K562 (cell line): Measurements from ENCODE around the gene OMP. TPM values are rescaled to one million over a fixed set of nuclear protein-coding genes. Genes with fewer than 3 reads are reported as not detected.

ENCODE experiments used
- ATAC-seq: fragments of 200-7000 bp; cut with Tn5 transposase; 3 replicates; pipeline ENCODE4 v1.9.1; 2020; ENCODE audit warnings: moderate library complexity
- BruUV-seq: library from RNA; stranded (reverse); fragments of 400-500 nt; replicated peaks from 2 replicates; lab custom pipeline; 2021; lab: Mats Ljungman, UMichigan
- CTCF ChIA-PET: fragments of 300-600 bp; formaldehyde crosslinking; extraction: SDS; loops from one replicate; lab custom pipeline; 2021; ENCODE audit warnings: low intra/inter-chr PET ratio; lab: Yijun Ruan, JAX
- POLR2A ChIA-PET: fragments of 300-600, 350-650 bp; sonication (Branson Sonifier 250); formaldehyde crosslinking; extraction: SDS; loops from one replicate; lab custom pipeline; 2021; ENCODE audit warnings: antibody characterized with exemption, inconsistent platforms; lab: Yijun Ruan, JAX
- DNase-seq, 4 experiments: peaks; one replicate each; pipeline versions ENCODE4 v3.0.0 to v3.0.0-alpha.2; 2011 to 2018; ENCODE audit warnings: low spot score in 3 of 4, mixed read lengths in 3 of 4; ENCODE audit errors: extremely low read depth in 1 of 4
- FAIRE-seq: peaks from 2 replicates; lab custom pipeline; 2011; peaks lifted over from hg19 to GRCh38; lab: Jason Lieb, UNC
- H2AFZ ChIP-seq: 2 replicates; pipeline ENCODE4 v1.6.0; 2011; ENCODE audit warnings: low read depth, low read length, control low read depth, inconsistent platforms
- H3K27ac ChIP-seq: fragments of 200-600 bp; 3 replicates; pipeline ENCODE4 v1.8.0; 2011; ENCODE audit warnings: low read depth, mild to moderate bottlenecking, control low read depth, inconsistent platforms, low read length, moderate library complexity, mixed read lengths; ENCODE audit errors: extremely low read depth
- H3K27me3 ChIP-seq, 2 experiments: fragments of 300-600 bp in 1 of 2; 2 replicates in 1 of 2; 3 replicates in 1 of 2; pipeline versions ENCODE4 v1.6.0 to v1.8.0; 2011; ENCODE audit warnings: inconsistent platforms in 2 of 2, low read length in 2 of 2, mild to moderate bottlenecking in 1 of 2, mixed read lengths in 1 of 2, moderate library complexity in 1 of 2; ENCODE audit not compliant: control insufficient read depth in 2 of 2, insufficient read depth in 2 of 2
- H3K36me3 ChIP-seq: fragments of 300-600 bp; 3 replicates; pipeline ENCODE4 v1.8.0; 2011; ENCODE audit warnings: mild to moderate bottlenecking, low read length, inconsistent platforms; ENCODE audit not compliant: control insufficient read depth, insufficient read depth
- H3K4me1 ChIP-seq, 2 experiments: fragments of 200-600 bp in 1 of 2; replicated peaks in 1 of 2; 2 replicates in 1 of 2; 3 replicates in 1 of 2; pipeline versions ENCODE4 v1.5.1 to v1.8.0; 2011; ENCODE audit warnings: inconsistent platforms in 2 of 2, low read length in 2 of 2, mild to moderate bottlenecking in 1 of 2, mixed read lengths in 1 of 2, moderate library complexity in 1 of 2; ENCODE audit not compliant: control insufficient read depth in 2 of 2, insufficient read depth in 2 of 2
- H3K4me2 ChIP-seq: 2 replicates; pipeline ENCODE4 v1.6.1; 2011; ENCODE audit warnings: low read length, control low read depth, inconsistent platforms, mixed read lengths; ENCODE audit not compliant: insufficient read depth
- H3K4me3 ChIP-seq: fragments of 200-600 bp; sonication (generic), shearing (Covaris generic); 2 replicates; pipeline ENCODE4 v1.5.1; 2016; ENCODE audit warnings: control low read depth, inconsistent platforms
- H3K79me2 ChIP-seq: fragments of 200-600 bp; 3 replicates; pipeline ENCODE4 v1.8.0; 2011; ENCODE audit warnings: low read length, inconsistent platforms; ENCODE audit not compliant: control insufficient read depth, insufficient read depth
- H3K9ac ChIP-seq, 2 experiments: 2 replicates each; pipeline versions ENCODE4 v1.6.0 to v1.6.1; 2011; ENCODE audit warnings: low read depth in 2 of 2, low read length in 2 of 2, control low read depth in 1 of 2, inconsistent platforms in 1 of 2, mild to moderate bottlenecking in 1 of 2, mixed read lengths in 1 of 2; ENCODE audit not compliant: insufficient read depth in 1 of 2
- H3K9me1 ChIP-seq: one replicate; pipeline ENCODE4 v1.6.0; 2011; ENCODE audit warnings: inconsistent platforms, mild to moderate bottlenecking, low read length, moderate library complexity; ENCODE audit not compliant: control insufficient read depth, insufficient read depth
- H3K9me3 ChIP-seq: replicated peaks from 2 replicates; pipeline ENCODE4 v1.5.1; 2011; ENCODE audit warnings: low read depth, low read length, inconsistent platforms; ENCODE audit not compliant: control insufficient read depth, insufficient read depth
- H4K20me1 ChIP-seq: replicated peaks from 2 replicates; pipeline ENCODE4 v1.6.1; 2011; ENCODE audit warnings: low read length, inconsistent platforms, mixed read lengths; ENCODE audit not compliant: control insufficient read depth, insufficient read depth
- E2F6 ChIP-seq, 2 experiments: IDR thresholded peaks; 2 replicates each; pipeline ENCODE4 v1.6.1; 2011; ENCODE audit warnings: borderline replicate concordance in 1 of 2, control low read depth in 1 of 2, low read depth in 1 of 2, low read length in 1 of 2, mild to moderate bottlenecking in 1 of 2, mixed read lengths in 1 of 2, moderate library complexity in 1 of 2; ENCODE audit not compliant: insufficient read depth in 1 of 2, insufficient read length in 1 of 2, poor library complexity in 1 of 2, severe bottlenecking in 1 of 2; ENCODE audit errors: extremely low read depth in 1 of 2
- FOXK1 ChIP-seq: sonication (generic); formaldehyde crosslinking; IDR thresholded peaks from 2 replicates; pipeline ENCODE4 v1.8.0; 2022; ENCODE audit warnings: missing genetic modification reagents, mild to moderate bottlenecking, borderline replicate concordance
- HNRNPUL1 ChIP-seq: fragments of 200-400 bp; formaldehyde crosslinking; IDR thresholded peaks from 2 replicates; pipeline ENCODE4 v1.6.1; 2017; ENCODE audit warnings: low read length
- MAZ ChIP-seq, 2 experiments: fragments of 450-650 bp in 1 of 2; sonication (generic) in 1 of 2; formaldehyde crosslinking; IDR thresholded peaks in 1 of 2; conservative IDR thresholded peaks in 1 of 2; 2 replicates each; pipeline versions ENCODE4 v1.4.0 to v1.5.0; 2020; ENCODE audit warnings: mild to moderate bottlenecking in 1 of 2, missing genetic modification reagents in 1 of 2
- MTA1 ChIP-seq: fragments of 450-650 bp; IDR thresholded peaks from 2 replicates; pipeline ENCODE4 v1.6.1; 2017; ENCODE audit warnings: borderline replicate concordance
- NFE2L1 ChIP-seq: fragments of 450-650 bp; IDR thresholded peaks from 2 replicates; pipeline ENCODE4 v1.6.1; 2016; ENCODE audit warnings: missing genetic modification characterization, low read depth, mild to moderate bottlenecking, missing compliant biosample characterization, moderate library complexity, borderline replicate concordance
- RBM15 ChIP-seq: fragments of 200-400 bp; formaldehyde crosslinking; IDR thresholded peaks from 2 replicates; pipeline ENCODE4 v1.6.1; 2018; ENCODE audit warnings: mild to moderate bottlenecking, low read length, moderate library complexity; ENCODE audit not compliant: insufficient read depth
- TEAD2 ChIP-seq: fragments of 450-650 bp; IDR thresholded peaks from 2 replicates; pipeline ENCODE4 v1.6.1; 2016; ENCODE audit warnings: missing genetic modification characterization, control low read depth, missing compliant biosample characterization
- TFE3 ChIP-seq: fragments of 450-650 bp; formaldehyde crosslinking; IDR thresholded peaks from 2 replicates; pipeline ENCODE4 v1.4.0; 2020; ENCODE audit warnings: mild to moderate bottlenecking, mixed read lengths
- ZFP36 ChIP-seq: fragments of 150-350 bp; IDR thresholded peaks from 2 replicates; pipeline ENCODE4 v1.6.1; 2018; ENCODE audit warnings: low read length, low read depth; ENCODE audit not compliant: partially characterized antibody
- ZKSCAN8 ChIP-seq: fragments of 200-800 bp; sonication (Bioruptor generic); IDR thresholded peaks from 2 replicates; pipeline ENCODE4 v1.6.1; 2016; ENCODE audit warnings: missing genetic modification characterization, missing compliant biosample characterization
- ZNF316 ChIP-seq: fragments of 450-650 bp; IDR thresholded peaks from 2 replicates; pipeline ENCODE4 v1.6.1; 2016
- ZNF639 ChIP-seq, 2 experiments: fragments of 200-800 bp in 1 of 2; sonication (Bioruptor generic) in 1 of 2; sonication (generic) in 1 of 2; formaldehyde crosslinking in 1 of 2; IDR thresholded peaks in 1 of 2; conservative IDR thresholded peaks in 1 of 2; 2 replicates each; pipeline versions ENCODE4 v1.5.0 to v1.6.1; 2016 to 2020; ENCODE audit warnings: missing compliant biosample characterization in 1 of 2, missing genetic modification characterization in 1 of 2, missing genetic modification reagents in 1 of 2
- ZZZ3 ChIP-seq: fragments of 450-650 bp; IDR thresholded peaks from 2 replicates; pipeline ENCODE4 v1.6.1; 2016; ENCODE audit warnings: antibody characterized with exemption, mild to moderate bottlenecking, moderate library complexity
- WGBS: fragments of 100-300 bp; shearing (Covaris generic); methylation state at CpG from one replicate; pipeline ENCODE4 v1.1.6; 2016; ENCODE audit warnings: low coverage, mixed read lengths; ENCODE audit not compliant: insufficient coverage; ENCODE audit errors: missing lambda C conversion rate; 5-methylcytosine and 5-hydroxymethylcytosine counted together
- in situ Hi-C: fragments of 300-500 bp; cut with MboI; formaldehyde crosslinking; loops from 4 replicates; pipeline ENCODE4 v1.15.0; 2018; ENCODE audit warnings: inconsistent platforms, mixed read lengths
- intact Hi-C: fragments of 100-400 bp; cut with micrococcal nuclease; formaldehyde crosslinking; loops from 2 replicates; pipeline ENCODE4 v1.14.2; 2022
- polyA plus RNA-seq, 8 experiments: library from polyadenylated mRNA; depleted of rRNA in 4 of 8; stranded (reverse) in 5 of 8; unstranded in 3 of 8; fragments of >200 nt; fragmentation: Nextera tagmentation in 2 of 8; fragmentation: Illumina TruSeq in 1 of 8; extraction: Ambion mirVana in 2 of 8; extraction: Trizol in 1 of 8; gene quantifications; 2 replicates each; pipeline versions ENCODE4 v1.2.1 to v1.2.3, GENCODE V29; 2011 to 2014; ENCODE audit warnings: inconsistent platforms in 1 of 8, missing spikeins in 1 of 8
- total RNA-seq, 7 experiments: library from RNA; depleted of rRNA in 6 of 7; stranded (reverse); fragments of >200 nt in 6 of 7; fragmentation: Illumina TruSeq in 2 of 7; extraction: Trizol in 2 of 7; gene quantifications; 2 replicates each; pipeline versions ENCODE4 v1.2.1 to v1.2.3, GENCODE V29; 2011 to 2021; ENCODE audit warnings: low replicate concordance in 1 of 7
- TF ChIP-seq, protein P1 (sequence below): fragments of 450-650 bp; formaldehyde crosslinking; IDR thresholded peaks from 2 replicates; pipeline ENCODE4 v1.4.0; 2020; ENCODE audit warnings: mild to moderate bottlenecking

OMP gene
- total and polyA plus RNA-seq, 9 of the 15 experiments (the other 6 are each of a cell fraction or from before 2014, with no cell fraction given), result not detected

DNA sequence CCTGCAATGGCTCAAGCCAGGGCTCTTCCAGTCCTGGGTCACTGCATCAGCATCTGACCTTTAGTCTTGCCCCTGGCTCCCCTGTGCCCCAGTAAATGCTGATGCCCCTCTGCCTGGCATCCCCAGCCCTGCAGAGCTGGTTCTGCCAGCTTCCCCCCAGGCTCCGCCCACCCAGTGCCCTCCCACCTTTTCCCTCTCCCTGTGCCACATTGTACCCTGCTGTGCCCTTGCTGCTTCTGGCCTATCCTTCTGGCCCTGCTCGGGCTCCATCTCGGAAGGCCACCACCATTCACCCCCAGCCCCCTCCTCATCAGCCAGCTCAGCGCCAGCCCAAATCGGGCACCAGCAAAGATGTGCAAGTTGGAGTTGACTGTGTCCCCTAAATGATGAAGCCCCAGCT is 28.4 kb upstream of the OMP start:
- ATAC-seq (no peak), DNase-seq (no peak), FAIRE-seq (no peak)
- TF ChIP-seq ZZZ3 (no peak), NFE2L1 (tag) (no peak), ZKSCAN8 (no peak), MTA1 (no peak), HNRNPUL1 (no peak), ZNF639 (CRISPR knock-in tag; conservative IDR thresholded peaks at IDR 0.05 in 1 of 2, IDR thresholded peaks at IDR 0.05 in 1 of 2) (no peak), RBM15 (no peak), TFE3 (CRISPR knock-in tag) (no peak), ZNF316 (no peak), E2F6 (IDR thresholded peaks at IDR 0.05; ENCODE audit: borderline replicate concordance in 1 of 2, extremely low read depth in 1 of 2, insufficient read depth in 1 of 2, insufficient read length in 1 of 2, low read depth in 1 of 2, low read length in 1 of 2, poor library complexity in 1 of 2, severe bottlenecking in 1 of 2) (no peak), MAZ (CRISPR knock-in tag; conservative IDR thresholded peaks at IDR 0.05 in 1 of 2, IDR thresholded peaks at IDR 0.05 in 1 of 2) (no peak), TEAD2 (tag) (no peak), ZFP36 (no peak), FOXK1 (CRISPR knock-in tag) (no peak)
- TF ChIP-seq, protein P1, sequence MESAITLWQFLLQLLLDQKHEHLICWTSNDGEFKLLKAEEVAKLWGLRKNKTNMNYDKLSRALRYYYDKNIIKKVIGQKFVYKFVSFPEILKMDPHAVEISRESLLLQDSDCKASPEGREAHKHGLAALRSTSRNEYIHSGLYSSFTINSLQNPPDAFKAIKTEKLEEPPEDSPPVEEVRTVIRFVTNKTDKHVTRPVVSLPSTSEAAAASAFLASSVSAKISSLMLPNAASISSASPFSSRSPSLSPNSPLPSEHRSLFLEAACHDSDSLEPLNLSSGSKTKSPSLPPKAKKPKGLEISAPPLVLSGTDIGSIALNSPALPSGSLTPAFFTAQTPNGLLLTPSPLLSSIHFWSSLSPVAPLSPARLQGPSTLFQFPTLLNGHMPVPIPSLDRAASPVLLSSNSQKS, result no peak
- intact Hi-C loops, result no loop called here
- POLR2A ChIA-PET, result no interaction called here
- H4K20me1 ChIP-seq, result peaks cover 19% of the 10 kb centered on the region
- H3K36me3 ChIP-seq, result no peaks in the 10 kb centered on the region; the same call in 2 of the 3 replicates
- no peak overlapping the region for H3K4me2 ChIP-seq
- peaks cover 0 to 17% of the 10 kb centered on the region in 2 experiments; a peak in 3 of 5 replicates for H3K4me1 ChIP-seq
- no peak overlapping the region for H3K4me3 ChIP-seq
- CTCF ChIA-PET, result no interaction called here
- no peak overlapping the region for H3K27ac ChIP-seq
- in situ Hi-C loops, result no loop called here
- no peaks in the 10 kb centered on the region for H3K9me1 ChIP-seq
- H2AFZ ChIP-seq, result no peak overlapping the region
- 12% methylated on average over 5 of the region's 5 CpGs for WGBS
- no peaks in the 10 kb centered on the region for H3K79me2 ChIP-seq
- H3K9ac ChIP-seq, result no peak overlapping the region
- H3K9me3 ChIP-seq, result no peaks in the 10 kb centered on the region
- BruUV-seq, result no TSS peak
- H3K27me3 ChIP-seq, result peaks cover 6 to 61% of the 10 kb centered on the region in 2 experiments; a peak in 4 of 5 replicates
